Lower leg skin (tissue), 3 donors: ENCODE measurements around the gene KDM6B.

ENCODE experiments used
- CTCF ChIP-seq, 3 donors: fragments of 450-650 bp; IDR thresholded peaks; one replicate each; pipeline ENCODE4 v1.5.1; 2016; ENCODE audit warnings: antibody characterized with exemption in 3 of 3, mild to moderate bottlenecking in 3 of 3, moderate library complexity in 2 of 3
- POLR2A ChIP-seq, 2 donors: fragments of 450-650 bp; IDR thresholded peaks; one replicate each; pipeline ENCODE4 v1.6.1; 2016 to 2017; ENCODE audit warnings: antibody characterized with exemption in 2 of 2, mild to moderate bottlenecking in 1 of 2, moderate library complexity in 1 of 2

- TF ChIP-seq POLR2A (IDR thresholded peaks at IDR 0.05), result no peak
- TF ChIP-seq CTCF (IDR thresholded peaks at IDR 0.05), result peak in 1 of 3 donors; percentile 84
Observed at GRCh38 chr17:7834542-7834956, 532 bp downstream of the KDM6B start.
